SK-N-SH (cell line): ENCODE measurements around the gene CEP55. TPM values are rescaled to one million over a fixed set of nuclear protein-coding genes. Genes with fewer than 3 reads are reported as not detected.

Experiments used
- CTCF ChIA-PET: fragments of 300-600, 350-600 bp; formaldehyde crosslinking; extraction: SDS; loops from one replicate; lab custom pipeline; 2021; lab: Yijun Ruan, JAX
- POLR2A ChIA-PET: fragments of 350-600 bp; sonication (Branson Sonifier 250); formaldehyde crosslinking; extraction: SDS; loops from one replicate; lab custom pipeline; 2020; ENCODE audit warnings: antibody characterized with exemption, inconsistent platforms; lab: Yijun Ruan, JAX
- DNase-seq: peaks from one replicate; pipeline ENCODE4 v3.0.0; 2012
- H2AFZ ChIP-seq: fragments of 200-600 bp; sonication (generic); 2 replicates; pipeline ENCODE4 v1.8.1; 2016; ENCODE audit warnings: antibody characterized with exemption, mild to moderate bottlenecking, low read depth
- H3F3A ChIP-seq: fragments of 200-600 bp; sonication (generic); replicated peaks from 2 replicates; pipeline ENCODE3; 2016; ENCODE audit warnings: antibody characterized with exemption, mild to moderate bottlenecking; ENCODE audit not compliant: insufficient read depth
- H3K27ac ChIP-seq, 2 experiments: fragments of 200-500 bp in 1 of 2; fragments of 200-600 bp in 1 of 2; sonication (Bioruptor generic) in 1 of 2; sonication (generic), shearing (Covaris generic) in 1 of 2; 2 replicates each; pipeline versions ENCODE4 v1.5.1 to v1.6.1; 2014 to 2016; ENCODE audit warnings: low read depth in 2 of 2, inconsistent platforms in 1 of 2, low read length in 1 of 2, mild to moderate bottlenecking in 1 of 2, mixed read lengths in 1 of 2
- H3K27me3 ChIP-seq: fragments of 200-600 bp; sonication (generic), shearing (Covaris generic); 2 replicates; pipeline ENCODE4 v1.6.1; 2016; ENCODE audit warnings: mixed run types; ENCODE audit not compliant: insufficient read depth
- H3K36me3 ChIP-seq, 2 experiments: fragments of 200-500 bp in 1 of 2; fragments of 200-600 bp in 1 of 2; sonication (Bioruptor generic) in 1 of 2; sonication (generic) in 1 of 2; replicated peaks in 1 of 2; 2 replicates each; pipeline versions ENCODE3 to v1.5.1; 2014 to 2016; ENCODE audit warnings: low read length in 1 of 2, mild to moderate bottlenecking in 1 of 2; ENCODE audit not compliant: insufficient read depth in 2 of 2, control insufficient read depth in 1 of 2
- H3K4me1 ChIP-seq, 2 experiments: fragments of 200-500 bp in 1 of 2; fragments of 200-600 bp in 1 of 2; sonication (Bioruptor generic) in 1 of 2; sonication (generic), shearing (Covaris generic) in 1 of 2; 2 replicates each; pipeline versions ENCODE4 v1.5.1 to v1.6.1; 2014 to 2016; ENCODE audit warnings: low read depth in 1 of 2, low read length in 1 of 2, mixed run types in 1 of 2; ENCODE audit not compliant: insufficient read depth in 2 of 2, control insufficient read depth in 1 of 2
- H3K4me2 ChIP-seq: fragments of 200-600 bp; sonication (generic), shearing (Covaris generic); 2 replicates; pipeline ENCODE4 v1.6.1; 2017; ENCODE audit warnings: mixed run types
- H3K4me3 ChIP-seq, 2 experiments: fragments of 200-500 bp in 1 of 2; fragments of 200-600 bp in 1 of 2; sonication (Bioruptor generic) in 1 of 2; sonication (generic), shearing (Covaris generic) in 1 of 2; 2 replicates each; pipeline versions ENCODE4 v1.5.1 to v1.8.1; 2014 to 2016; ENCODE audit warnings: low read depth in 2 of 2, inconsistent platforms in 1 of 2, low read length in 1 of 2, mild to moderate bottlenecking in 1 of 2, mixed read lengths in 1 of 2, moderate library complexity in 1 of 2
- H3K79me2 ChIP-seq: fragments of 200-600 bp; sonication (generic); 2 replicates; pipeline ENCODE4 v1.8.1; 2017; ENCODE audit warnings: mild to moderate bottlenecking; ENCODE audit not compliant: insufficient read depth
- H3K9ac ChIP-seq: fragments of 200-600 bp; sonication (generic); 2 replicates; pipeline ENCODE4 v1.6.1; 2017; ENCODE audit warnings: mixed run types
- H3K9me2 ChIP-seq: fragments of 200-600 bp; sonication (generic); 2 replicates; pipeline ENCODE4 v1.6.1; 2017; ENCODE audit warnings: mixed run types
- H3K9me3 ChIP-seq: fragments of 200-600 bp; sonication (generic); 2 replicates; pipeline ENCODE4 v1.6.1; 2017; ENCODE audit warnings: mixed run types, mild to moderate bottlenecking, moderate library complexity
- H4K20me1 ChIP-seq: fragments of 200-600 bp; sonication (generic); 2 replicates; pipeline ENCODE4 v1.6.1; 2017; ENCODE audit warnings: mild to moderate bottlenecking, mixed run types; ENCODE audit not compliant: insufficient read depth
- CHD2 ChIP-seq: fragments of 150-350 bp; IDR thresholded peaks from 2 replicates; pipeline ENCODE4 v1.6.1; 2018; ENCODE audit warnings: low read length; ENCODE audit not compliant: partially characterized antibody
- FOXM1 ChIP-seq: IDR thresholded peaks from 2 replicates; pipeline ENCODE4 v1.4.0; 2012; ENCODE audit warnings: low read depth, mild to moderate bottlenecking
- GABPA ChIP-seq: IDR thresholded peaks from 2 replicates; pipeline ENCODE4 v1.4.0; 2012; ENCODE audit warnings: low read depth, mild to moderate bottlenecking
- MAX ChIP-seq: IDR thresholded peaks from 2 replicates; pipeline ENCODE4 v1.4.0; 2012; ENCODE audit warnings: low read depth
- MEF2A ChIP-seq: IDR thresholded peaks from 2 replicates; pipeline ENCODE4 v1.4.0; 2012; ENCODE audit warnings: low read depth, borderline replicate concordance
- MXI1 ChIP-seq: IDR thresholded peaks from 2 replicates; pipeline ENCODE4 v1.6.1; 2012; ENCODE audit warnings: mild to moderate bottlenecking, low read depth, low read length, improper control_type of control experiment
- POLR2AphosphoS5 ChIP-seq: IDR thresholded peaks from 2 replicates; pipeline ENCODE4 v1.6.1; 2012; ENCODE audit warnings: low read depth, low read length
- RFX5 ChIP-seq: IDR thresholded peaks from 2 replicates; pipeline ENCODE4 v1.6.1; 2012; ENCODE audit warnings: mild to moderate bottlenecking, improper control_type of control experiment, low read length
- RXRA ChIP-seq: IDR thresholded peaks from 2 replicates; pipeline ENCODE4 v1.4.0; 2012; ENCODE audit warnings: low read depth, mild to moderate bottlenecking, borderline replicate concordance
- TAF1 ChIP-seq: IDR thresholded peaks from 2 replicates; pipeline ENCODE4 v1.6.1; 2012; ENCODE audit warnings: low read depth, mild to moderate bottlenecking, low read length, moderate library complexity, borderline replicate concordance
- TEAD4 ChIP-seq: IDR thresholded peaks from 2 replicates; pipeline ENCODE4 v1.4.0; 2012; ENCODE audit warnings: mild to moderate bottlenecking, borderline replicate concordance; ENCODE audit not compliant: insufficient read depth
- USF2 ChIP-seq: fragments of 150-350 bp; IDR thresholded peaks from 2 replicates; pipeline ENCODE4 v1.6.1; 2017; ENCODE audit warnings: antibody characterized with exemption, low read length, low read depth, borderline replicate concordance
- YY1 ChIP-seq: IDR thresholded peaks from 2 replicates; pipeline ENCODE4 v1.4.0; 2012; ENCODE audit warnings: low read depth, mild to moderate bottlenecking
- WGBS: methylation state at CpG from one replicate; pipeline ENCODE4 v1.1.6; 2017; ENCODE audit warnings: low lambda C conversion rate; 5-methylcytosine and 5-hydroxymethylcytosine counted together
- polyA plus RNA-seq, 3 experiments: library from polyadenylated mRNA; depleted of rRNA; stranded (reverse); fragments of >200 nt; gene quantifications; 2 replicates each; pipeline ENCODE4 v1.2.3, GENCODE V29; 2012
- TF ChIP-seq, protein P1 (sequence below): IDR thresholded peaks from 2 replicates; pipeline ENCODE4 v1.6.1; 2012; ENCODE audit warnings: mild to moderate bottlenecking, low read depth, low read length, moderate library complexity

The CEP55 gene
- polyA plus RNA-seq, 1 of the 3 experiments (the other 2 are of a cell fraction) = 9.8 TPM

GRCh38 chr10:93515071-93516005, 18.9 kb downstream of the CEP55 start:
- H4K20me1 ChIP-seq = no peaks in the 10 kb centered on the region
- no peaks in the 10 kb centered on the region for H3K27me3 ChIP-seq
- H3K4me3 ChIP-seq = no peak overlapping the region
- no peak overlapping the region; the same call in 1 of the 2 replicates for H3K9ac ChIP-seq
- CTCF ChIA-PET = interaction anchor here (0.6 to 3.9 kb wide), 3 partner anchors 40 to 139 kb away, joined by 3 to 23 read pairs (median 5); no protein-coding TSS in a partner anchor
- H3K4me1 ChIP-seq = peaks cover 0 to 21% of the 10 kb centered on the region in 2 experiments; a peak in 2 of 4 replicates
- no peak for DNase-seq
- peaks cover 36 to 46% of the 10 kb centered on the region in 2 experiments for H3K36me3 ChIP-seq
- peak overlapping the region; percentile 21; the same call in 1 of the 2 replicates for H3K4me2 ChIP-seq
- H3K9me2 ChIP-seq = no peaks in the 10 kb centered on the region
- peaks cover 17% of the 10 kb centered on the region for H3F3A ChIP-seq
- POLR2A ChIA-PET = no interaction called here
- TF ChIP-seq FOXM1 (no peak), MAX (no peak), TAF1 (no peak), USF2 (no peak), GABPA (no peak), CHD2 (no peak), RFX5 (no peak), MEF2A (no peak), YY1 (no peak), RXRA (no peak), MXI1 (no peak), POLR2AphosphoS5 (no peak), TEAD4 (no peak)
- TF ChIP-seq, protein P1, sequence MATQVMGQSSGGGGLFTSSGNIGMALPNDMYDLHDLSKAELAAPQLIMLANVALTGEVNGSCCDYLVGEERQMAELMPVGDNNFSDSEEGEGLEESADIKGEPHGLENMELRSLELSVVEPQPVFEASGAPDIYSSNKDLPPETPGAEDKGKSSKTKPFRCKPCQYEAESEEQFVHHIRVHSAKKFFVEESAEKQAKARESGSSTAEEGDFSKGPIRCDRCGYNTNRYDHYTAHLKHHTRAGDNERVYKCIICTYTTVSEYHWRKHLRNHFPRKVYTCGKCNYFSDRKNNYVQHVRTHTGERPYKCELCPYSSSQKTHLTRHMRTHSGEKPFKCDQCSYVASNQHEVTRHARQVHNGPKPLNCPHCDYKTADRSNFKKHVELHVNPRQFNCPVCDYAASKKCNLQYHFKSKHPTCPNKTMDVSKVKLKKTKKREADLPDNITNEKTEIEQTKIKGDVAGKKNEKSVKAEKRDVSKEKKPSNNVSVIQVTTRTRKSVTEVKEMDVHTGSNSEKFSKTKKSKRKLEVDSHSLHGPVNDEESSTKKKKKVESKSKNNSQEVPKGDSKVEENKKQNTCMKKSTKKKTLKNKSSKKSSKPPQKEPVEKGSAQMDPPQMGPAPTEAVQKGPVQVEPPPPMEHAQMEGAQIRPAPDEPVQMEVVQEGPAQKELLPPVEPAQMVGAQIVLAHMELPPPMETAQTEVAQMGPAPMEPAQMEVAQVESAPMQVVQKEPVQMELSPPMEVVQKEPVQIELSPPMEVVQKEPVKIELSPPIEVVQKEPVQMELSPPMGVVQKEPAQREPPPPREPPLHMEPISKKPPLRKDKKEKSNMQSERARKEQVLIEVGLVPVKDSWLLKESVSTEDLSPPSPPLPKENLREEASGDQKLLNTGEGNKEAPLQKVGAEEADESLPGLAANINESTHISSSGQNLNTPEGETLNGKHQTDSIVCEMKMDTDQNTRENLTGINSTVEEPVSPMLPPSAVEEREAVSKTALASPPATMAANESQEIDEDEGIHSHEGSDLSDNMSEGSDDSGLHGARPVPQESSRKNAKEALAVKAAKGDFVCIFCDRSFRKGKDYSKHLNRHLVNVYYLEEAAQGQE = no peak
- no peaks in the 10 kb centered on the region; the same call in 1 of the 2 replicates for H3K9me3 ChIP-seq
- H3K79me2 ChIP-seq = 0 out of 2 replicates have a peak, but pooled peaks cover 10% of the 10 kb centered on the region
- 65% methylated on average over 8 of the region's 8 CpGs for WGBS
- no peak overlapping the region; the same call in 1 of the 2 replicates for H2AFZ ChIP-seq
- peak overlapping the region in 1 of 2 experiments; percentile 66; a peak in 2 of 4 replicates for H3K27ac ChIP-seq
